ENCODE measurements around the gene WTAP.
"Not testable (repeated sequence)": the region's sequence is repeated elsewhere in the genome, so short reads cannot be mapped to it uniquely, and the experiment has no call there.

Gene WTAP

DNA sequence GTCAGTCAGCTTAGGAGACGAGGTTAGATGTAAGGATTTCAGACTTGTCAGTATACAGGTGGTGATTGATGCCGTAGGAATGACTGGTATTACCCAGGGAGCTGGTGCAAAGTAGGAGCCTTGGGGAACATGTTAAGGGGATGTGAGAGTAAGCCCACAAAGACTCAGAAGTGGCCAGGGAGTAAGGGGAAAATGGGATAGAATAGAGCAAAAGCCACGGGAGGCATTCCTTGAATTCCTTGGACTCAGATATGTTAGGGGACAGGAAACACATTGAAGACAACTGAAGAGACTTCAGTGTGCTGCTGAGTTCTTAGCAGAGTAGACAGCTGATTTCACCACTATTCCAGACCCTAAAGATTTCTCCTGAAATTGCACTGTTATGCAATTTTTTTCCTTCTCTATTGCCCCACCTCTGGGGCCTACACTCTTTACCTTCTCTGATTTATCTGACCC lies 33.3 kb downstream of the WTAP start:
- in situ Hi-C loops (cut with HindIII; ENCODE audit: low sequenced_read_pairs), result no loop called here

DNA sequence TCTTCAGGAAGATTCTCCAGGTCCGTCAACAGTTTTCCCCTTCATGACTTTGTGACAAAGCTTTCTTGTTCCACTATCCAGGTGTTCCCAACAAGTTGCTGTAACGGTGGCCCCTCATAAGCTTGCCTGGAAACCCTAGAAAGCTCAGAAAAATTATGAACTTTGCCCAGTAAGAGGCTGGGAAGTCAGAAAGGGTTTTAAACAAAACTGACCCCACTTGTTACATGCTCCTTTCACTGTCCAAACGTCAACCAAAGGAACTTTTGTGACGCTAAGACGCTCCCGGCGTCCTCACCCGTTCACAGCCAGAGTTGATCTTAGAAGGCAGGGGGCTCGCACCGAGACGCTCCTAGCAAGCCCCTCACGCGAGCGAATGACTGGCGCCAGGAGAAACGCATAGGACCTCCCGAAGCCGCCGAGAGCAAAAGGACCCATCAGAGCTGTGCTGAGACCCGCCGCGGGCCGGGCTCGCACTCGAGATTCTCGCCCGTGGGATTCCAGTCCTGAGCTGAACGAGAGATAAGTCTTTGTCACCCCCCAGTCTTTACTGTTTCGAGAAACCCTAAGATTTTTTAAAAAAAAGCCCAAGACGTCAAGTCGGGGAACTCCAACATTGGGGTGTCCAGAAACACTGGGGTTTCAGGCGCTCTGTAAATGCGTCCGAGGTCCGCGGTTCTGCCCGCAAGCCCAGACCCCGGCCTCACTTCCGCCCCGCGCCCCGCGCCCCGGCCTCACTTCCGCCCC lies 34.0 kb downstream of the WTAP start:
- in situ Hi-C loops (cut with HindIII; ENCODE audit: low sequenced_read_pairs), result no loop called here

GRCh38 chr6:159761873-159762680 lies 34.8 kb downstream of the WTAP start, which contains the start of gene ACAT2:
Gene ACAT2, plus strand, starts transcription at chr6:159762045. Its CDS starts 43 bp downstream, at chr6:159762088.
- in situ Hi-C loops (cut with HindIII; ENCODE audit: low sequenced_read_pairs), result no loop called here

DNA sequence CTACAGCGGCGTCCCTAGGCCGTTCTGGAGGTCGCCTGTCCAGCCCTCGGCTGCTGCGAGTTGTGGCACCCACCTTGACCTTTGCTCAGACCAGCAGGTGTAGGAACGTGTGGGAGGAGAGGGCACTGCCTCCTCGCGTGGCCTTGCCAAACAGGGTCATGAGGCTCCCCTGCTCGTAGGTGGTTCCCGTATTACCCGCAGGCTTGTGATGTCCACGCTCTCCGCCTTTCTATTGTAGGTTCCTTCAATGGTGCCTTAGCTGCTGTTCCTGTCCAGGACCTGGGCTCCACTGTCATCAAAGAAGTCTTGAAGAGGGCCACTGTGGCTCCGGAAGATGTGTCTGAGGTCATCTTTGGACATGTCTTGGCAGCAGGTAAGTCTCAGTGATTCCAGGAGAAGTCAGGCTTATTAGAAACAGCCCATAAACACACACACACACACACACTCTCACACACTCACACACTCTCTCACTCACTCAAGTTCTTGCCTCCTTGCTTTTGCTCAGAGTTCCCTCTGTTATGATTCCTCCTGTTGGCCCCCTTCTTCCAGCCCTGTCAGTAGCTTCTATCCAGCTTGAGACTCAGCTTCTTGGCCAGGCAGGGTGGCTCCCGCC lies 35.5 kb downstream of the WTAP start:
- in situ Hi-C loops (cut with HindIII; ENCODE audit: low sequenced_read_pairs), result no loop called here

GRCh38 chr6:159766906-159767305 lies 39.6 kb downstream of the WTAP start:
- in situ Hi-C loops (cut with HindIII; ENCODE audit: low sequenced_read_pairs), result no loop called here

DNA sequence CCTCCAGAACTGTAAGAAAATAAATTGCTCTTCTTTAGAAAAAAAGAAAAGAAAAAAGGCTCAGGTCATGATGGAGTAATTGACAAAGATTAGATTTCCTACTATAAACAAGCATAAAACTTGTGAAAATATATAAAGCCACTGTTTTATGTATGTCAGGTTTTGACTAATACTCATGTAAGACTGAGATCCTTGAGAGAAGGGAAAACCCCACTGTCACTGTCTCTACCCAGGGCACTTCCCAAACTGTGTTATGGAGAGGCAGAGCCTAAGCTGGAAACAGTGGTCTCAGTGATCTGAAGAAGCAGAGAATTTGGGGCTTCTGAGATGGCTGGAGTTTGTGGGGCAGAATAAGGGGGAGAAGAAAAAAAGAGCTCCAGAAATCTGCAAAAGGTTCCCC lies 42.2 kb downstream of the WTAP start:
- in situ Hi-C loops (cut with HindIII; ENCODE audit: low sequenced_read_pairs), result no loop called here

- in situ Hi-C loops (cut with HindIII; ENCODE audit: low sequenced_read_pairs), result no loop called here
These were observed 44.9 kb downstream of the WTAP start for GRCh38 chr6:159772196-159772595.

GRCh38 chr6:159777240-159777904 lies 50.1 kb downstream of the WTAP start:
- in situ Hi-C loops (cut with HindIII; ENCODE audit: low sequenced_read_pairs), result no loop called here

GRCh38 chr6:159778131-159778530 lies 50.8 kb downstream of the WTAP start:
- in situ Hi-C loops (cut with HindIII; ENCODE audit: low sequenced_read_pairs), result no loop called here

DNA sequence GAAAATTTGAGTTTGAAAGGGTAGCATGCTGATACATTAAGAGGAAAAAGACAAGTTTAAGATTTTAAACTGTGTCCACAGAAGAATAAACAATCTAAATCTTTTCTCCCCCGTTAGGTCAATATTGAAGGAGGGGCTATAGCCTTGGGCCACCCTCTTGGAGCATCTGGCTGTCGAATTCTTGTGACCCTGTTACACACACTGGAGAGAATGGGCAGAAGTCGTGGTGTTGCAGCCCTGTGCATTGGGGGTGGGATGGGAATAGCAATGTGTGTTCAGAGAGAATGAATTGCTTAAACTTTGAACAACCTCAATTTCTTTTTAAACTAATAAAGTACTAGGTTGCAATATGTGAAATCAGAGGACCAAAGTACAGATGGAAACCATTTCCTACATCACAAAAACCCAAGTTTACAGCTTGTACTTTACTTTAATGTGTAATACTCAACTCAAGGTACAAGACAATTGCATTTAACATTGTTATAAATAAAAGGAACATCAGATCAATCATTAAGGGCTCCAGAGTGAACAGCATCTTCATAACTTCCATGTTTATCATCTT lies 51.3 kb downstream of the WTAP start:
- in situ Hi-C loops (cut with HindIII; ENCODE audit: low sequenced_read_pairs), result no loop called here

DNA sequence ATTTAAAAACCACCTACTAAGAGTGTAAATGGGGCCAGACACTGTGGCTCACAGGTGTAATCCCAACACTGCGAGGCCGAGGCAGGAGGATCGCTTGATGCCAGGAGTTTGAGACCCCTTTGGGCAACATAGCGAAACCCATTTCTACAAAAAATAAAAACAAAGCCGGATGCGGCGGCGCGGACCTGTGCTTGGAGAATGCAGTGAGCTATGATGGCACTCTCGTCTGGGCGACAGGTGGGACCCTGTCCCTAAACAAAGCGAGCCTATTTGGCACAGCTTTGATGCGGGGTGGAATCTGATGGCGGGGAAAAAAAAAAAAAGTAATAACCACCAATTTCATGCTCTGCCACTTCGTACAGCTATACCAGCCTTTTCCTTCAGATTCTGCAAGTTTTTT lies 61.0 kb downstream of the WTAP start:
- in situ Hi-C loops (cut with HindIII; ENCODE audit: low sequenced_read_pairs), result no loop called here

DNA sequence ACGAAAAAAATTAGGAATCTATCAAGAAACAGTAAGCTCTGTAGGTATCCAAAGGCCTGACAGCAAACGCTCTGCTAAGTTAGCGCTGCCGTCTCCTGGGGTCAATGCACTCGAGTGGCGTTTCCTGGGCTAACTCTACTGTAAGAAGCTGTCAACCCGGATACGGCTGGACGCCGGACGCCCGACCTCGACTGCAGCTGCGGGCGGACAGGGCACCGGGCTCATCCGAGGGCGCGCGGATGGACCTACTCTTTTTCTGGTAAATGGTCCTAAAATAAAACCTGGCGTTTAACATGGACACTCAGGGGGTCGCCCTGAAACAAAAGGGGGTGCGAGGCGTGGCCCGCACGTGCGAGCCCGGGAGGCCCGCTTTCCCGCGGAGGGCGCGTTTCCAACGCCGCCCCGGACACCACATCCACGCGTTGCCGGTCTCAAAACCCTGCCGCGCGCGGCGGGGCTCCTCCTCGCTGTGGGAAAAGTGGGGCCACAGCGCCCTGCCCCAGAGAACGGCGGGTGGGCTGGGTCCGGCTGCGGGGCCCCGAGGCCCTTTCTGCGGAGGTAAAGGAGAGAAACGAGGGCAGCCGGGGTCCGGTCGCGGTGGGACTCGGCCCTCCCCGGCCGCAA lies 61.6 kb downstream of the WTAP start:
- in situ Hi-C loops (cut with HindIII; ENCODE audit: low sequenced_read_pairs), result no loop called here

- in situ Hi-C loops (cut with HindIII; ENCODE audit: low sequenced_read_pairs), result no loop called here
These were observed 62.3 kb downstream of the WTAP start, which contains the start of gene TCP1 for GRCh38 chr6:159789377-159790148. Gene TCP1, minus strand, starts transcription at chr6:159789602. Its CDS starts 134 bp downstream, at chr6:159789468.

- in situ Hi-C loops (cut with HindIII; ENCODE audit: low sequenced_read_pairs), result no loop called here
These were observed 63.0 kb downstream of the WTAP start, which contains the start of gene MRPL18 for GRCh38 chr6:159790149-159790955. Gene MRPL18, plus strand, starts transcription at chr6:159790467. Its CDS starts 121 bp downstream, at chr6:159790588.

DNA sequence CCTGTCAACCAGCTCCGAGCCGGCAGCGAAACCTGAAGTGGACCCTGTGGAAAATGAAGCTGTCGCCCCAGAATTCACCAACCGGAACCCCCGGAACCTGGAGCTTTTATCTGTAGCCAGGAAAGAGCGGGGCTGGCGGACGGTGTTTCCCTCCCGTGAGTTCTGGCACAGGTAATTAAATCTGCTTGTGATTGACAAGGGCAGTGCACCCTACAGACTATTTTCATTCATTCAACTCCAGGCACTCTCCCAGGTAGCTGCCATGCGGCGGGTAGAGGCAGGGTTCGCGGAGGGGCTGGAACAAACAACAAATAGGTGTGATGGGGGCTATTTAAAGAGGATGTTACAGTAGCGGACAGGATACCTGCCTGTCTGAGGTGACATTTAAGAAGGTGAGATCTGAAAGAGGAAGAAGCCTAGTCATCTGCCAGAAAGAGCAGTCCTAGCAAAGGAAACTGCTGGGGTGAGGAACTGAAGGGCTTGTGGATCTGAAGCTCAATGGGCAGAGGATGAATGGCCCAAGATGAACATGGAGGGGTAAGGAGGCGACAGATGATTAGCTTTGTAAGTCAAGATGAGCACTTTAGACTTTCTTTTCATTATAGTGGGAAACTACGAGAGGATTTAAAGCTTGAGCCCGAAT lies 63.8 kb downstream of the WTAP start:
- in situ Hi-C loops (cut with HindIII; ENCODE audit: low sequenced_read_pairs), result no loop called here

GRCh38 chr6:159794976-159795375 lies 67.7 kb downstream of the WTAP start:
- in situ Hi-C loops (cut with HindIII; ENCODE audit: low sequenced_read_pairs), result not testable (repeated sequence)

GRCh38 chr6:159797554-159797953 lies 70.2 kb downstream of the WTAP start:
- in situ Hi-C loops (cut with HindIII; ENCODE audit: low sequenced_read_pairs), result no loop called here
